HG03342 (cell line): Measurements from ENCODE around the gene SERINC5.

ENCODE experiments used
- ATAC-seq: cut with Tn5 transposase; IDR thresholded peaks from one replicate; pipeline ENCODE4 v1.9.1; 2021; ENCODE audit warnings: mild to moderate bottlenecking, moderate library complexity; ENCODE audit not compliant: unreplicated experiment

SERINC5 gene

DNA sequence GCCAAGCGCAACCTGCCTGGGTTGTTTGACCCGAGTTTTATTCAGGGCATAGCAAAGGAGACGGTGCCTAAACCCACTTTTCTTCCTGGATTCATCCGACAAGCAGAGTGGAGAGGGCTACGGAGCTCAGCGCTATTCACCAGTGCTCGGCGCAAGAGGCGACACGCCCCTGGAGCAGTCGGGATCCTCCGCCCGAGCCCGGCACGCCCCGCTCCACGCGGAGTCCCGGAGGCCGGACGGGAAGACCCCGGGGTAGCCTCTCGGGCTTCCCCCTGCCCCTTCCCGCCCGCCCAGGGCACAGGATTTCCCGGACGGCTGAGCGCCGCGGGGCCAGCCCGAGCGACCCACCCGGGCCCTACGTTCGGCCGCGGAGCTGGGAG lies 427 bp downstream of the SERINC5 start:
- peak; percentile 37 for ATAC-seq

DNA sequence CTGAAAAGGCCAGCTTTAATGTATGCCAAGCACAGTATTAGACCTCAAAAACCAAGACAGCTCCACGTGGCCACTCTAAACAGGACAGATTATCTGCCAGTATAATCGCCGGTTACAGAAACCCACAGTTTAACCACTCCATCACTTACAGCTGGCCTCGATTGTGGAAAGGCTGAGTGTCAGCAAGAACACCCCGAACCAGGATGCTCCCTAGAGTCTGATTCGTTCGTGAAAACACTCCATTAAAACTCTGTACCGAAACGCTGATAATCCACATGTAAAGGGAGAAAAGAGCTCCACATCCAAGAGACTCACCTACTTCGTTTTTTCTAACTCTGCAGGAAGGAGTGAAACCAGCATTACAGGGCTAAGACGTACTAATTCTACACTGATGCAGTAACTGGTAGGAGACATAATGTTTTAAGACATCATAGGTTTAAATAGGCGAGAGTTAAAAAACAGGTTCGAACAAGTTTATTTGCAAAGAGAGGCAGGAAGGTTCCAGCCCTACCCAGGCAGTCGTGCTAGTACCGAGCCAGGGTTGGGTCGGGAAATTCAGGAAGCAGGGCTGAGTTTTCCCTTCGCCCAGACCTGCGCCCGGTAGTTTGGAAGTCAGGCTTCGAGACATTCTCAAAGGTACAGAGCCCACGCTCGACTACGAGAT lies 949 bp downstream of the SERINC5 start:
- ATAC-seq: no peak

DNA sequence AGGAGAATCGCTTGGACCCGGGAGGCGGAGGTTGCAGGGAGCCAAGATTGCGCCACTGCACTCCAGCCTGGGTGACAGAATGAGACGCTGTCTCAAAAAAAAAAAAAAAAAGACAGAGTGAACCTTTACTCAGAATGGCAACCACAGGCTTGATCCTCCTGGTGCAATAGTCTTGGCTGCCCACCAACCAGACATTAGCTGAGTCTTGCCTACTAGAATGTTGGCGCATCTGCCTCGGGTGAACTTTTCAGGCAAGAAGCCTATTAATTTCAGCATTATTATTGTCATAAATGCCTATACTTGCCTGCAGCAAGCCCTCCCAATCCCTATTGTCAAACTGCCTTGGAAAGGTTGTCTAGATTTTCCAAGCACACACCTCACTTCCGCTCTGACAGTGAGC lies 4.2 kb downstream of the SERINC5 start:
- no peak for ATAC-seq

DNA sequence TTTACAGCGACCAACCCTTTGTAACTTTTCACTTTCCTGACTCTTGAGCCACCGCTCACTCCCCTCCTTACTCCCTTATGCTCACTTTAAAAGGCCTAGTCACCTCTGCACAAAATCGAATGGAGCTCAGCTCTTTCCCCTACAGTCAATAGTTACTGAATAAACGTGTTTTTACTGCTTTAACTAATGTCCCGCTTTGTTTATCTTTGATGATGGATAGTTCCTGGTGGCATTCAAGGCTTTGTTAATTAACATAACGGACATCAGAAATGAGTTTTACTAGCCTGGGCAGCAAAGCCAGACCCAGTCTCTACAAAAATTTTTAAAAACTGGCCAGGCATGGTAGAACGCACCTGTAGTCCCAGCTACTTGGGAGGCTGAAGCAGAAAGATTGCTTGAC lies 5.0 kb downstream of the SERINC5 start:
- no peak for ATAC-seq

DNA sequence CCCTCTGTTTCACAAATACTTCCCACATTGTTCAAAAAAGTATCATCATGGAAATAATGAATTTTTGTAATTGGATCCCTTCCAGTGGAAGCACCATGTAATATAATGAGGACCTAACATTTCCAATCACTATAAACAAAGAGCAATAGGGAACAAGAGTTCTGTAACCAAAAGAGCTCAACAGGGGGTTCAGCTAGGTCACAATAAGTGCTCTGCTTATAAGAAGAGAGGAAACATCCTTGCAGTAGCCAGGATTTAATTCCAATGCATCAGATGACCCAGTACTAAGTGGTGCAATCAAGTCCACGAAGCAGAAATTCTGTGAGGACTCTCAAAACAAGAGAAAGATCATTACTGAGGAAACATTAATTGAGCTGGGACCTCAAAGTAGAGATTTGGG lies 5.9 kb downstream of the SERINC5 start:
- ATAC-seq: no peak

DNA sequence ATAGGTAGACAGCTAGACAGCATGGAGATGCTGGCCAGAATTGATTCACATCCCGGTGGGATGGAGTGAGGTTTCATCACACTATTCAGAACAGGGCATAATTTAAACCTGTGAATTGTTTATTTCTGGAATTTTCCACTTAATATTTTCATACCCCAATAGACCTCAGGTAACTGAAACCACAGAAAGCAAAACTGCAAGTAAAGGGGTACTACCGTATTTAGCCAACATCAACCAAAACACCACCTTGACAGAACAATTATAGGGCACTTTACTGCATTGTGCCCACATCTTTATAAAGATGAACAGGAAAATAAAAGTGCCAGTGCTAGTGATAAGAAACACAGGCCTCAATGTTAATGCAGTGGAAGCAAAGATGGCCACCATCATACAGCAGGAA lies 7.5 kb downstream of the SERINC5 start:
- no peak for ATAC-seq

DNA sequence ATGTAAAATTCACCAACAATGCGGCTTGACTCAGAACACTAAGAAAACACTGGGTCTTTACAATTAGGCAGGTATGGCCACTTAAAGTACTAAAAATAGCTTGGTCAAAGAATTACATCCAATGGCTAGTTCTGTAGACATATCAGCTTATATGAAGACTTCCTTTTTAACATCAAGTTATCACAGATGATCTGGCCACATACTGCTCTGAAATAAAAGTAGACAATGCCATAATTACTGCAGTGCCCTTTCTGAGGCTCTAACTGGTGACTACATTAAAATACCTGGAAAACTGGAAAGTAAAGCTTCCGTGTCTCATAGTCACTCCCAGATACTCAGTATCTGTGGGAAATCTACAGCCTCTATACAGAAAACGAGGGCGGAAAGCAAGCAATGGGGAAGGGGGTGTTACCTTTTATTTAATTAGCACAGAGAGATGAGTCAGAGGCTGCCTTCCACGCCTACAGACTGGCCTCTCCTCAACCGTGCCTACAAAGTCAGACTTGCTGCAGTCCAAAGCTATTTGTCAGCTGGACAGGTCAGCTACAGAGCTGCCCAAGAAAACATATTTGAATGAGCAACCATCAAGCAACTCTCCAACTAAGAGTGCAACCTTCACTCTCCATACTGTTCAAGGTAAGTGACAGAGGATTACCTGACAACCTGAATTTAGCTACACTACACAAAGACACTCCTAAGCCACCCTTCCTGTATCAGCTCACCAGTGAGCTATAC lies 8.7 kb downstream of the SERINC5 start:
- peak; percentile 82 for ATAC-seq

DNA sequence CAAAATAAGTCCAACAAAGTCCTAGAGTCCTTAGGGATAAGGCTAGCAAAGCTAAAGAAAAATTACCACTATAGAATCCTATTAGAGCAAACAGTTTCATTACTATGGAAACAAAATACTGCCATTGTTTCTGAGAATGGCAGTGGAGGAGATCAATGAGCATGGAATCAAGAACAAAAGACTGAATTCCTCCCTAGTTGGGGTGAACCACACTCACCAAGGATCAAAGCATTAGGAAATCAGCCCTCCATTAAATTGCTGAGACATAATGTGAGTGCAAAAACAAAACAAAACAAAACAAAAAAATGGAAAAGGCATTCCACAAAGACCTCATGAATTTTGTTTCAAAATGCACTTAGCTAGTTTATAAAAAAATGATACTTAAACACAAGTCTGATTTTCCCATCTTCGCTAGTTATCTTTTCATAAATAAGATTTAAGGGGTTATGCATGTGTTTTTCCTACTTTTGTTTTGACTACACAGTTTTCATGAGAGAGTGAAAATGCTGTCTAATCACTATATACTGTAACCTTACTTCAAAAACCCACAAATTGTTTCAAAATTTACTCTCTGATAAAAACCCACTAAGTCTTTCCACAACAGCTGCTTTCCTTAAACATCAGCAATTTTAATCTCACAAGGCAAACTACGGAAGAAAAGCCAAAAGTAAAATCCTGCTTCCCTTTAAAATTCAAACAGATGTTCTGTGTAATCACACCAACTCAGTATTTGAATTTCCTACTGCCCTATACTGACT lies 9.7 kb downstream of the SERINC5 start:
- ATAC-seq: no peak

DNA sequence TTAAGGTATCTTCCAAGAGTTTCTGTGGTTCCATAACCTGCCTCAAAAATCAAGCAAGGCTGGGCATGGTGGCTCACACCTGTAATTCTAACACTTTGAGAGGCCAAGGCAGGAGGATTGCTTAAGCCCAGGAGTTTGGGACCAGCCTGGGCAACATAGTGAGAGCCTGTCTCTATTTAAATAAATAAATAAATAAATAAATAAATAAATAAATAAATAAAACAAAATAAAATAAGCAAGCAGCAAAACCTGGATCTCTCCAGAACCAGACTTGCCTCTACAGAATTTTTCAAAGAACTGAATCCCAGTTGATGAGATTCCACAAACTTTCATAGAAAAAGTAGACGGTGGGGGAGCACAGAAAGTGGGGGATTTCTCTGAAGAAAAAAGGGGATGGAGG lies 12.3 kb downstream of the SERINC5 start:
- no peak for ATAC-seq

DNA sequence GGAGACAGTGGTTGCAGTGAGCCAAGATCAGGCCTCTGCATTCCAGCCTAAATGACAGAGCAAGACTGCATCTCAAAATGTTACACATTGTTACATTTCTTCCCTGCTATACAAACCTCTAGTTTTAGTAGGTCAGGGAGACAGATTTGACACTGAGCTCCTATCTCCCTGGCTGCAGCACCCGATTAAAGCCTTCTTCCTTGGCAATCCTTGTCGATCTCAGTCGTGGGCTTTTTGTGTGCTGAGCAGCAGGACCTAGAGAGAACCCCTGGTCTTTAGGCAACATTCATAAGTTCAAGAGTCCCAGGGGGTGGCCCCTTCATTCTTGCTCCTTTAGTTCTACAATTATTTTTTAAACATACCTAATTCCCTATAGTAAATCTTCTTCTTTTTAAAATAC lies 13.0 kb downstream of the SERINC5 start:
- no peak for ATAC-seq

DNA sequence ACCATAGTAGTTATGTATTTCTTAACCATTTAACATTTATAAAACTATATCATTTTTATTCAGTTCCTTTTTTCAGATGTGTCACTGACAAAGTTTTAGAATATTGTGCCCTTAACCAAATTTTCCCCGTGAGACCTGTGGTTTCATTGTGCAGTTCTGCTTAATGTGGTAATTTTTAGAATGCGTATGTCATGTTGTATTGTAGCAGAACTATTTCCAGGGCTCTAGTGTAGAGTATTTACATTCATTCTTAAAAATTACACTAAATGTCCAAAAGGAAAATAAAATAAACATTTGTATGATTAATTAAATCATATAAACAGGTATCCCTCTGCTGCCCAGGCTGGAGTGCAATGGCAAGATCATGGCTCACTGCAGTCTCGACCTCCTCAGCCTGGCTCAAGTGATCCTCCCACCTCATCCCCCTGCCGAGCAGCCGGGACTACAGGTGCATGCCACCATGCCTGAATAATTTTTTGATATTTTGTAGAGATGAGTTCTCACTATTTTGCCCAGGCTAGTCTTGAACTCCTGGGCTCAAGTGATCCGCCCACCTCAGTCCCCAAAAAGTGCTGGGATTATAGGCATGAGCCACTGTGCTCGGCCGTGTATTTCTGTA lies 15.4 kb downstream of the SERINC5 start:
- ATAC-seq: no peak

DNA sequence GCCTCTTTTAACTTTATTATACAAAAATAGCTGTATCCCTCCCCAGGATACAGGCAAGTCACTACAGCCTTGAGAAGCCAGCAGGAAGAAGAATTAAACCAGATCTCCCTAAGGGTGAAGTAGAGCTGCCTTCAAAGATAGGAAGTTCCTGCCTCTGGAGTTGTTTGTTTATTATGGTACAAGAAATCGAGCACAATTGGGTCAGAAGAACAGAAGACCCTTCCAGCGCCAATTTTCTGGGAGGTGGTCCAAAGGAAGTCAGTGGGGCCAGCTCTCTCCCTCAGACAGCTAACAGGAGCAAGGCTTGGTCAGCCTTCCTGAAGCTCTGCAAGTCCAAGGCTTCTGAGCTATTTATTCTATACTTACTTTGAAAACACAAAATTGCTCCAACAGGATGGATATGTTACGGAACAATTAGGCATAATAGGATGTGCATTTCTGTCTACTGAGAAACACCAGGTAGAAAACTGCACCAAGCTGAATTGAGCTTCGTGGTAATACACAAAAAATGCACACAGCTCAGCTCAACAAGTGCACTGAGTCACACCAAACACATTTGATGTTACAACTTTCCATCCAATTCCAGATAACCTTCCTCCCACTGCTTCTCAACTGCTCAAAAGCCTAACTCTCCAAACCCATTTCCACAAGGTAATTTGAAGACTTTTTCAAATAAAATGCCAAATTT lies 16.0 kb downstream of the SERINC5 start:
- no peak for ATAC-seq

DNA sequence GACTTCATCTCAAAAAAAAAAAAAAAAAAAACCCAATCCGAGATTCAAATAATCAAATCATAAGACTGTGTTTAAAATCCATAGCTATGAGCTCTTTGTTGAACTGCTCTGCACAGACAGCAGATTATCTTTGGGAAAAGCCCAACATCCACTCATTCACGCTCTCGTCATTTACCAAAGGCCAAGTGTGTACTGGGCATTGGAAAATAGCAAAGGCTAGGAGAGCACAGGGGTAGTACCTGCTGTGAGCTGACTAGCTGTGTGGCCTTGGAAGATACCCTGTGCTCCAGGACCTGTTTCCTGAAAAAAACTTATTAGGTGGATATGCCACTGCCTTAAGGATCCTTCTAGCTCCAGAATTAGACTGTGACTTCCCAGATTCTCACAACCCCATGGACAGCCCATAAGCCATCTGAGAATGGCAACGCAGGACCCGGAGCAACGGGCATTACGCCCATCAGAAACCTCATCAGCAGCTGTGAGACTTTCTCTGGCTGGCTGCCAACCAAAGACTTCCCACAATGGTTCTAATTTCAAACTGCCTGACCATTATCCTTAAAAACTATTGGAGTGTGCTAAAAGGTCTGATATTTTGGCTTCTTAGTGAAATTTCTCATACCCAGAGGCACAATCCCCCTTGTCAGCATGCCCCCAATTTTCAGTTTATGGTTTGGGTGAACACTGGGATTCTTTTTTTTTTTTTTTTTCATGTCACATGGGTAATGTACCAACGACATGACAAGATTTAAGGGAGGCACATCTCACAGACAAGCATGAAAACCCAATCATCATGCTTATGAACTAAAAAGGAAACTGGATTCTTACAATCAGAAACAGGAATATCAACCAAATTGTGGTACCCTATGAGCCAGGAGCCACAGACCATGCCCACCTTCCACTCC lies 16.8 kb downstream of the SERINC5 start:
- no peak for ATAC-seq

DNA sequence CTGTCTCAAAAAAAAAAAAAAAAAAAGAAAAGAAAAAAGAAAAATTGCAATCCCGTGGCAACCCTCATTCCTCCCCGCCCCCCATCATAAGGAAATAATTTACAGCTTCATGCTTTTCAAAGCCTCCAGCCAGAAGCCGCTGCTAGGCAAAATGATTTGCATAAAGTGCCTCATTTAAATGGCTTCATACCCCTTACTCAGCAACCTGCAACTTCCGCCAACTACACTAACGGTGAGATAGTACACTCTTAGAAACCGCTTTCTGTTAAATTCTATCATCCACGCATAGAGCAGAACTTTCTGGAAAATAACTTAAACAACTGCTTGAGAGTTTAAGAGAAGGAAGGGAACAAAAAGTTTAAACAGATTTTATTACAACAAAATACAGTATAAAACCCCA lies 17.8 kb downstream of the SERINC5 start:
- no peak for ATAC-seq

DNA sequence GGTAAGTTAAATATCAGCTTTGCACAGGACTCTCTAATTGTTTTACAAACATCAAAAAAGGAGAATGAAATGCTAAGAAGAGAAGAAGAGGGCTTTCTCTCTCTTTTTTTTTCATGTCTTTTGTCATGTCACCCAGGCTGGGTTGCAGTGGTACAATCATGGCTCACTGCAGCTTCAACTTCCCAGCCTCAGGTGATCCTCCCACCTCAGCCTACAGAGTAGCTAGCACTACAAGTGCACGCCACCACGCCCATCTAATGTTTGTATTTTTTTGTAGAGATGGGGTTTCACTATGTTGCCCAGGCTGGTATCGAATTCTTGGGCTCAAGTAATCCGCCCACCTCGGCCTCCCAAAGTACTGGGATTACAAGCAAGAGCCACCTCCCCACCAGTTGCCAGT lies 18.6 kb downstream of the SERINC5 start:
- ATAC-seq: no peak

DNA sequence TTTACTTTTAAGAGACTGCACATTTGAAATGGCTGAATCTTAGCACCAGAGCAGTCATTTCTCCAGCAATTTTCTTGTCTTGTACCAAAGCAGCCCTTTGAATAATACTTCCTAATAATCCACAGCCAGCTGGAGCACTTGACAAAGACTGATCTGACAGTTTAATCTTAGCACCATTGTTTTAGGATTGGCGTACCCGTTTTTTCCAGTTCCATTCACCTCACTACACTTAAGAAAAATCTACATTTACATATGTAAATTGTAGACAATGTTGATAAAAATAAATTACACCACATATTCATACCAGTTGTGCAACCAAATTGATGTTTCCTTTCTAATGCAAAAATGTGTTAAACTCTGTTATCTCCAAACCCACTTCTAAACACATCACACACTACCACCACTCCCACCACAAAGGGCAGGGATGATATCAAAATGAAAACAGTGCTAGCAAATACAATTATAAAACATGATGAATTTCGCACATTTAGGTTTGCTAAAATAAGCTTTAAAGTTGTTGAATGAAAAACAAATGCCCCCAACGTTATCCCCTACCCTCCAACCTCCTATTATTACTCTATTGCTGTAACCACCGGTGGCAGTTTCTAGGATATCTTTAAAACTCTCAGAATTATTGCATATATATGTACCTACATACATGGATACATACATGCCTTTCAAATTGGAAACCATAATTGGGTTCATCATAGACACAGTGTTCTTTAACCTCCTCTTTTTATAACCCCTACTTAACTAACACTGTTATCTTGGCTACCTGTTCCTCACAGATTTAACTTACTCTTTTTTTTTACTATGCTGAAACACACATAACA lies 21.5 kb downstream of the SERINC5 start:
- ATAC-seq: no peak

DNA sequence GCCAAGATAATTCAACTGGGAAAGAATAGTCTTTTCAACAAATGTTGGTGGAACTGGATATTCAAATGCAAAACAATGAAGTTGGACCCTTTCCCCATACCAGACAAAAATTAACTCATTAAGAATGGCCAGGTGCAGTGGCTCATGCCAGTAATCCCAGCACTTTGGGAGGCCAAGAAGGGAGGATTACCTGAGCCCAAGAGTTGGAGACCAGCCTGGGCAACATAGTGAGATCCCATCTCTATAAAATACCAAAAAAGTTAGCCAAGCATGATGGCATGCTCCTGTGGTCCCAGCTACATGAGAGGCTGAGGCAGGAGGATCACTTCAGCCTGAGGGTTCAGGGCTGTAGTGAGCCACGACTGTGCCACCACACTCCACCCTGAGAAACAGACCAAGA lies 24.2 kb downstream of the SERINC5 start:
- no peak for ATAC-seq

DNA sequence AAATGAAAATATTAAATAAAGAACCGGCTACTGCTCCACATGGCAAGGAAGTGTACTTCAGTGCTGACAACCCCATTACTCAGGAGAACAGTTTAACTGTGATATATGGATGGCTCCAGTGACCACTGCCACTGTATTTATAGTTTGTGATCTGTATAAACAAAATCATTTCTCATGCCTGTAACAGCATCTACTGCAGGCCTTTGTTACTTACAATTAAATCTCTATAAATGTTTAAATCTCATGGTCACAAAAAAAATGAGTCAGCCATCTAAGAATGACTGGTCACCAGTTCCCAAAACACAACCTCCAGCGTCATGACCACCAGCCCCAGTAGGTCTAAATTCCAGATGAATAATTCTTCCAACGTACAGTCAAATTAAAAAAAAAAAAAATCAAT lies 24.6 kb downstream of the SERINC5 start:
- ATAC-seq: no peak
